PC-3 (cell line): ENCODE data around the gene SDK2.

Experiments
- CTCF ChIP-seq: fragments of 300-600 bp; sonication (generic); conservative IDR thresholded peaks from 2 replicates; pipeline ENCODE4 v1.5.1; 2017; ENCODE audit warnings: antibody characterized with exemption, low read depth, mild to moderate bottlenecking, low read length
- EZH2 ChIP-seq: fragments of 300-600 bp; sonication (generic); IDR thresholded peaks from one replicate; pipeline ENCODE4 v1.6.1; 2017; ENCODE audit warnings: antibody characterized with exemption, mild to moderate bottlenecking, low read length; ENCODE audit not compliant: unreplicated experiment

GRCh38 chr17:73320601-73321264 is 323.5 kb downstream of the SDK2 start:
- TF ChIP-seq CTCF (no peak), EZH2 (no peak)
